HG02798 (cell line): ENCODE data around the gene AHDC1.
"Not testable (repeated sequence)": the region's sequence is repeated elsewhere in the genome, so short reads cannot be mapped to it uniquely, and the experiment has no call there.

Experiments used
- ATAC-seq: cut with Tn5 transposase; IDR thresholded peaks from one replicate; pipeline ENCODE4 v1.9.1; 2021; ENCODE audit warnings: mild to moderate bottlenecking; ENCODE audit not compliant: unreplicated experiment, poor library complexity

Gene AHDC1

GRCh38 chr1:27503033-27503432 lies 100.9 kb downstream of the AHDC1 start:
- no peak for ATAC-seq

GRCh38 chr1:27501159-27501558 lies 102.8 kb downstream of the AHDC1 start:
- ATAC-seq: not testable (repeated sequence)

DNA sequence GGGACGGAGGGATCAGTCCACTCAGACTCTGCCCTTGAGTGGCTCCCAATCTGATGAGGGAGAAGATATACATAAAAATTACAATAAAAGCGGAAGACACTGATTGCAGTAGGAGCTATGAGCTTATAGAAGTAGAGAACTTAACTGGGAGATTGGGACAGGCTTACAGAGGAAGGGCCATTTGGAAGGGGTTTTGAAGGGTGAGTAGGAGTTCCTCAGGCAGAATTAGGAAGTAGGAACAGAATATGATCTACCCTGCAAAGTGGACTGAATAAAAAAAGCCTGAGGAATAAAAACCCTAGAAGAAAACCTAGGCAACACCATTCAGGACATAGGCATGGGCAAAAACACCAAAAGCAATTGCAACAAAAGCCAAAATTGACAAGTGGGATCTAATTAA lies 104.8 kb downstream of the AHDC1 start:
- ATAC-seq: no peak

DNA sequence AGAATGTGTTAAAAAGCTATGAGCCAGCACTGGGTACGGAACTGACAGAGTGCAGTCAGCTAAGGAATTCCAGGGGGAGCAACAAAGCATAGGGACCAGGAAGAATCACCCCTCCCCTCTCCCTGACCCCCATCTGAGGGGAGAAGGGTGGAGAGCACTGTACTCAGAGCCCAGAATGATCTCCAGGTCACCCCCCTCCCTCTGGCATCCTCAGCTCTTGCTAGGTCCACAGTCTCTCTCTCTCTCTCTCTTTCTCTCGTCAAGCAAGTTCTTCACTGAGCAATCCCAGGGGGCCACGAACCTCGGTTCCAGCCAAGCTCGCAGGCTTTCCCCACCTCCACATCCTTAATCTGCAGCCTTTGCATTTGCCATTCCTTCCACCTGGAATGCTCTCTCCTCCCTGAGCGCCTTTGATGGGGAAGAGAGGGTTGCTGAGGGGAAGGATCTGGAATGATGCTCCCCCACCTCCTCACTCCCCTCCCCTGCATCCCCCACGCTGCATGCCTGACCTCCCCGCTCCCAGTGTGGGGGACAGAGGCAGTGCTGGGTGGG lies 107.3 kb downstream of the AHDC1 start:
- ATAC-seq: no peak

- no peak for ATAC-seq
Observed at GRCh38 chr1:27492796-27493195, 111.1 kb downstream of the AHDC1 start.

DNA sequence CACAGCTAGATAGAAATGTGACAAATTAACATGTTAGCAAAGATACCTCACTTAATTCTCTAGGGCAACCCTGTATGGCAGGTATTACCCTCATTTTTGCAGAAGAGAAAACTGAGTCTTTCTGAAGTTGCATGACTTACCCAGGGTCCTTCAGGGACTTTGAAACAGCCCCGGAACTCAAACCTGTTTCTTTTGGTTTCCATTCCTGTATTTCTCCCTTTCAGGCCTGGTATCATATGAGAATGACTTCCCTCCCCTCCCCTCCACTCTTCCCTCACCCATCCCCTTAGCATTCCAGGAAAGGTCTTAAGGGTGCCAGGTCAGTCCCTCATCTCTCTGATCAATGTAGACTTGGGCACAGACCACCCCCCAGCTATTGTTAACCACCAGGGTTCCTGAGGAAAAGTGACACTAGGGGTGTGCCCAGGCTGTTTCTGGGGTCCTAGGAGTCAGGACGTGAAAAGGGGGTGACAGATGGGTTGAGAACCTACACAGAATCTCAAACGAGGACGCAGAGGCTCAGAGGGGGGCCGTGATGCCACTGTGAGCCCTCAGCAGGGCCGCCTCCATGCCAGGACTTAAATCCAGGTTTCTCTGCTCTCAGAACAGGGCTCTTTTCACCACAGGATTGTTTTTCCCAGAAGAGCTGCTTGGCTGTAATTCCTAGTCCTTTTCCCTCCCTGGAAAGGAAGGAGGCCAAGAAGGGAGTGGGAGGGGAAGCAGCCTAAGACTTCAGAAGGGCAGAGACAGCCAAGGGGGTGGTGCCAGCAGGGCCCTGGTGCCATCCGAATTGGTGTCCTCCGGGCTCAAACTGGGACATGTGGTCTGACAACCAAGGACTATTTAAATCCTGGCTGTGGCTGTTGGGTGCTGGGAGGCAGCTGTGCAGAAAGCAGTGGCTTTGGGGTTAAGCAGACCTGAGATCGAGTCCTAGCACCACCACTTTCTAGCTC lies 111.9 kb downstream of the AHDC1 start:
- no peak for ATAC-seq

DNA sequence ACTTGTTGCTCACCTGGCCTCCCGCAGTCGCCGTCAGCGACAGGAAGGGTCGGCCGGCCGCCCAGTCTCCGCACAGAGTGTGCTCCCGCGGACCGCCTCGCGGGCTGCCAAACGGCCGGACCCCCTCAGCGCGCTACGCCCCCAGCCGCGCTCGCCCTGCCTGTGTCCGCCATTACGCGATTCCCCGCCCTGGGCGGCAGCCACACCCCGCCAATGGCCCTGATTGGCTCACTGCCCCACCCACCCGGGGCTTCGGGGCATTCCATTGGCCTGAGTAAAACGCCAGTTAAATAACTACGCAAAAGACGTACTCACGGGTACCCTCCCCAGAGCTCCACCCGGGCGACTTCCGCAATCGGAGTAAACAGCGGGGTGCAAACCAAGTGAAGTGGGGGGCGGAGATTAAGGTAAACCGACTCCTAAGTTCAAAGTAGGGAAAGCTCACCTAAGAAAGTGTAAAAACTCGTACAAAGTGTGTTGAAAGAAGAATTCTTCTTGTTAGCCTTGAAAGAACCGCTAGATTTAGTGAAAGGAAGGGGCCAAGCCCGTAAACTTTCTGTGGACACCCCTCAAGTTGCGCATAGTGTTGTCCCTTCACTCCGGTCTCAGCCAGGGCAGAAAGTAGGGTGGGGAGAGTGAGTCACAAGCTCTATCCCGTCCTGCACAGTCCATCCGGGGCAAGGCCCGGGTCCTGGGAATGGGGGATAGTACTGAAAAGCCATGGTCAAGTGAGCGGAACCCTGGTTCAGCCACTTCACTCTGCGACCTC lies 113.8 kb downstream of the AHDC1 start, which contains the start of gene WASF2:
Gene WASF2 (minus strand): TSS at position 195 of the 769 bp plus-strand sequence. CDS start 61,277 bp downstream, outside the sequence.
- peak; percentile 94 for ATAC-seq

DNA sequence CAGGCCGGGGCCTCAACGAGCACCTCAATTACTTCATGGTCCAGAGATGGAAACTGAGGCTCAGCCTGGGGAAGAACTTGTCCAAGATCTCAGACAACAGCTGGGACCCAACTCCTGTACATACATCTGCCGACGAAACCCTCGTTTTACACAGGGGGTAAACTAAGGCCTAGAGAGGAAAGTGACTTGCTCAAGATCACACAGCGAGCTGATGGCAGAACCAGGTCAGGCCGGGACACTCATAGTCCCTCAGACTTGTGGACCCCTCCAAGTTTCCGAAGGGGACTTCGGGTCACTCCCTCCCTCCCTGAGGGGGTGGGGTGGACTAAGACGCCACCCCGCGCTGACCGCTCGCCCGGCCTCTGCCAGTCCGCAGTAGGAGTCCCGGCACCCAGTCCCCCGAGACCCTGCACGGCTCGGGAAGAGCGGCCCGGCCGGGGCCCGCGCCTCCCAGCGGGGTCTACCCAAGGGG lies 114.4 kb downstream of the AHDC1 start:
- no peak for ATAC-seq

DNA sequence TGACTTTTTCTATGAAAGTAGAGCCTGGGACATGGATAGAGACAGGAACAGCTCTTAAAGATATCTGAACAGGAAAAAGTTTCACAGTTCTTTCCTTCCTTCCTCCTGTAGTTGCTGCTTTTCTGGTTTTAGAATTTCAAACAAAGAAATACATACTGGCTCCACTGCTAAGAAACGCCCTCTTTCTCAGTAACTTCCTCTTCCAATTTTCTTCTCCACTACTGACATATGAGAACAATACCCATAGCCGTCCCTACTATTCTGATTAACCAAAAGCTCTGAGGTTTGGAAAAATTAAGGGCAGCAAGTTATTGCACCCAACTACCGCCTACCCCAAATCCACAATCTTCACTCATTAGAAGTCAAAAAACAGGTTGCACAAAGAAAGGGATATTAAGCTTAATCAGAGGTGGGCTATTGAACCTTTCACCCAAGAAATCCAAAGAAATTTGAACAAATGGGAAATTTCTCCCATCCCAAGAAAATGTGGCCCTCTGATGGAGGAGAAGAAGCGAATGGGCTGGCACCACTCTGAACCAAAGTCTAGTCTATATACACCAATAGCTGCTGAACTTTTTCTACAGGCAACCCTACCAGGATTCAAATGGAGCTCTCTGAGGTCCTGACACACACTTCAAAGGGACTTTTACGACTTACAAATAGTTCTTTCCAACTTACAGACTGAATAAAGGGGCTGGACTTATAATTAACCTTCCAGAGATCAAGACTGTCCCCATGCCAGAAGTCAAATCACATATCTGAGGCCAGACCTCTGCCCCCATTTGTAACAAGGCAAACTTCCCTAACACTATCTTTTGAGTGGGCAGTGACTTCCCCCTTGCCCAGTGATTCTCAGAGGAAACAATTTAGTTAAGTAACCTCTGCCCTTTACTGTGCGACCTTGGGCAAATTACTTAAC lies 115.7 kb downstream of the AHDC1 start:
- ATAC-seq: no peak

GRCh38 chr1:27485363-27485762 lies 118.6 kb downstream of the AHDC1 start:
- ATAC-seq: no peak
